Natural killer cell (primary cell): ENCODE results near the gene PI4KB. TPM values are rescaled to one million over a fixed set of nuclear protein-coding genes. Genes with fewer than 3 reads are reported as not detected.
A peak's percentile ranks its signal among the peaks of the same experiment; 100 is the strongest.

Experiments
- ATAC-seq, 3 donors: fragments of 150-1000 bp in 2 of 3; fragments of 200-7000 bp in 1 of 3; cut with Tn5 transposase; 1 replicate in 1 of 3; 2 replicates in 2 of 3; pipeline ENCODE4 v1.10.0; 2021; ENCODE audit warnings: mild to moderate bottlenecking in 2 of 3, moderate library complexity in 2 of 3
- DNase-seq, 2 donors: peaks; one replicate each; pipeline versions ENCODE4 v3.0.0 to v3.0.0-alpha.2; 2013 to 2021; ENCODE audit warnings: mixed read lengths in 1 of 2
- H3K27ac ChIP-seq: one replicate; pipeline ENCODE4 v1.5.1; 2013; ENCODE audit warnings: mild to moderate bottlenecking, low read length
- H3K27me3 ChIP-seq: one replicate; pipeline ENCODE4 v1.6.1; 2013; ENCODE audit warnings: low read length; ENCODE audit not compliant: control insufficient read depth, insufficient read depth
- H3K36me3 ChIP-seq: one replicate; pipeline ENCODE4 v1.6.1; 2013; ENCODE audit warnings: low read length; ENCODE audit not compliant: control insufficient read depth, insufficient read depth
- H3K4me1 ChIP-seq: one replicate; pipeline ENCODE4 v1.6.1; 2013; ENCODE audit warnings: low read length; ENCODE audit not compliant: control insufficient read depth, insufficient read depth
- H3K4me3 ChIP-seq: one replicate; pipeline ENCODE4 v1.5.1; 2013; ENCODE audit warnings: low read length
- H3K9me3 ChIP-seq: one replicate; pipeline ENCODE4 v1.6.1; 2013; ENCODE audit warnings: low read length; ENCODE audit not compliant: control insufficient read depth, insufficient read depth
- H3K27ac Mint-ChIP-seq, 2 donors: one replicate each; pipeline ENCODE4 v1.8.0; 2022; ENCODE audit warnings: mild to moderate bottlenecking in 2 of 2, mixed read lengths in 2 of 2, moderate library complexity in 1 of 2
- H3K27me3 Mint-ChIP-seq, 2 donors: one replicate each; pipeline ENCODE4 v1.8.0; 2022; ENCODE audit warnings: low read depth in 2 of 2, mixed read lengths in 2 of 2
- H3K36me3 Mint-ChIP-seq: one replicate; pipeline ENCODE4 v1.8.0; 2022; ENCODE audit warnings: mixed read lengths
- H3K4me1 Mint-ChIP-seq, 2 donors: one replicate each; pipeline ENCODE4 v1.8.0; 2022; ENCODE audit warnings: mixed read lengths in 2 of 2
- H3K4me3 Mint-ChIP-seq: one replicate; pipeline ENCODE4 v1.8.0; 2022; ENCODE audit warnings: mild to moderate bottlenecking, moderate library complexity, mixed read lengths
- H3K9me3 Mint-ChIP-seq, 2 donors: one replicate each; pipeline ENCODE4 v1.8.0; 2022; ENCODE audit warnings: mixed read lengths in 2 of 2
- CTCF ChIP-seq: fragments of 200-600 bp; IDR thresholded peaks from one replicate; pipeline ENCODE4 v1.8.0; 2022; ENCODE audit warnings: antibody characterized with exemption
- WGBS: methylation state at CpG from one replicate; pipeline ENCODE4 v1.1.7; 2013; ENCODE audit warnings: missing lambda C conversion rate; ENCODE audit not compliant: insufficient coverage; 5-methylcytosine and 5-hydroxymethylcytosine counted together
- intact Hi-C: fragments of 100-400 bp; cut with micrococcal nuclease; formaldehyde crosslinking; loops from one replicate; pipeline ENCODE4 v1.14.2; 2022
- total RNA-seq, 4 donors: library from RNA; stranded (reverse); fragments of 120-200 nt in 1 of 4; gene quantifications; one replicate each; pipeline versions ENCODE4 v1.2.3 to v1.2.4, GENCODE V29; 2013 to 2022

Gene PI4KB
- total RNA-seq, 3 donors from 2014 or later (not counting 1 experiment from before 2014, with no cell fraction given) = 68.2 to 99.3 (median 95.0) TPM

GRCh38 chr1:151340870-151341754, 13.9 kb upstream of the PI4KB start:
- H3K4me1 ChIP-seq = peaks cover 7% of the 10 kb centered on the region
- 50% methylated on average over 6 of the region's 7 CpGs for whole genome bisulfite sequencing
- no peak overlapping the region for H3K4me3 ChIP-seq
- H3K36me3 ChIP-seq = peaks cover 38% of the 10 kb centered on the region
- H3K4me1 Mint-ChIP-seq = peaks cover 14 to 22% of the 10 kb centered on the region in 2 donors
- H3K4me3 Mint-ChIP-seq = no peak overlapping the region
- no peaks in the 10 kb centered on the region for H3K27me3 Mint-ChIP-seq
- H3K27ac ChIP-seq = no peak overlapping the region
- H3K27ac Mint-ChIP-seq = peak overlapping the region; percentile 22 to 80
- H3K36me3 Mint-ChIP-seq = peaks cover 10% of the 10 kb centered on the region
- no peaks in the 10 kb centered on the region for H3K9me3 Mint-ChIP-seq
- no peaks in the 10 kb centered on the region for H3K27me3 ChIP-seq
- intact Hi-C loops = loop anchor here (1.0 to 10.0 kb wide), 3 partner anchors 40 to 246 kb away; no protein-coding TSS in a partner anchor
- peak; percentile 78 for TF ChIP-seq CTCF
- H3K9me3 ChIP-seq = no peaks in the 10 kb centered on the region
- ATAC-seq (peak; percentile 83 to 92 (median 86)), DNase-seq (peak in 1 of 2 donors; percentile 87)

- Histone ChIP-seq H3K27me3 (no peaks in the 10 kb centered on the region), H3K9me3 (no peaks in the 10 kb centered on the region), H3K27ac (no peak overlapping the region), H3K4me3 (no peak overlapping the region), H3K36me3 (peaks cover 3% of the 10 kb centered on the region), H3K4me1 (no peaks in the 10 kb centered on the region)
- no peaks in the 10 kb centered on the region for H3K36me3 Mint-ChIP-seq
- intact Hi-C loops = no loop called here
- ATAC-seq = no peak
- H3K4me1 Mint-ChIP-seq = peaks cover 0 to 10% of the 10 kb centered on the region in 2 donors
- DNase-seq = no peak
- H3K4me3 Mint-ChIP-seq = no peak overlapping the region
- no peaks in the 10 kb centered on the region for H3K27me3 Mint-ChIP-seq
- no peaks in the 10 kb centered on the region for H3K9me3 Mint-ChIP-seq
- no peak for TF ChIP-seq CTCF
- 95% methylated on average over 3 of the region's 3 CpGs for WGBS
- H3K27ac Mint-ChIP-seq = no peak overlapping the region
Measured at GRCh38 chr1:151336556-151336955, 9.3 kb upstream of the PI4KB start.

GRCh38 chr1:151334822-151335221, 7.6 kb upstream of the PI4KB start:
- ATAC-seq = no peak
- H3K4me1 Mint-ChIP-seq = peaks cover 0 to 1% of the 10 kb centered on the region in 2 donors
- H3K9me3 Mint-ChIP-seq = no peaks in the 10 kb centered on the region
- no peaks in the 10 kb centered on the region for H3K27me3 Mint-ChIP-seq
- Histone ChIP-seq H3K4me1 (no peaks in the 10 kb centered on the region), H3K36me3 (no peaks in the 10 kb centered on the region), H3K4me3 (no peak overlapping the region), H3K9me3 (no peaks in the 10 kb centered on the region), H3K27ac (no peak overlapping the region), H3K27me3 (no peaks in the 10 kb centered on the region)
- no peak overlapping the region for H3K4me3 Mint-ChIP-seq
- no peak for DNase-seq
- TF ChIP-seq CTCF = no peak
- H3K36me3 Mint-ChIP-seq = no peaks in the 10 kb centered on the region
- H3K27ac Mint-ChIP-seq = no peak overlapping the region
- WGBS = 95% methylated on average over 3 of the region's 5 CpGs
- intact Hi-C loops = no loop called here
